T follicular helper cell (primary cell): ENCODE data around the gene KRTAP10-3.

Source experiments
- DNase-seq: peaks from one replicate; pipeline ENCODE4 v3.0.0-alpha.2; 2020; ENCODE audit warnings: low read depth

KRTAP10-3 gene

GRCh38 chr21:44549525-44550211, 8.9 kb downstream of the KRTAP10-3 start:
- DNase-seq = no peak

GRCh38 chr21:44548922-44549321, 9.7 kb downstream of the KRTAP10-3 start:
- DNase-seq = no peak

GRCh38 chr21:44548381-44548780, 10.2 kb downstream of the KRTAP10-3 start:
- DNase-seq = no peak

DNA sequence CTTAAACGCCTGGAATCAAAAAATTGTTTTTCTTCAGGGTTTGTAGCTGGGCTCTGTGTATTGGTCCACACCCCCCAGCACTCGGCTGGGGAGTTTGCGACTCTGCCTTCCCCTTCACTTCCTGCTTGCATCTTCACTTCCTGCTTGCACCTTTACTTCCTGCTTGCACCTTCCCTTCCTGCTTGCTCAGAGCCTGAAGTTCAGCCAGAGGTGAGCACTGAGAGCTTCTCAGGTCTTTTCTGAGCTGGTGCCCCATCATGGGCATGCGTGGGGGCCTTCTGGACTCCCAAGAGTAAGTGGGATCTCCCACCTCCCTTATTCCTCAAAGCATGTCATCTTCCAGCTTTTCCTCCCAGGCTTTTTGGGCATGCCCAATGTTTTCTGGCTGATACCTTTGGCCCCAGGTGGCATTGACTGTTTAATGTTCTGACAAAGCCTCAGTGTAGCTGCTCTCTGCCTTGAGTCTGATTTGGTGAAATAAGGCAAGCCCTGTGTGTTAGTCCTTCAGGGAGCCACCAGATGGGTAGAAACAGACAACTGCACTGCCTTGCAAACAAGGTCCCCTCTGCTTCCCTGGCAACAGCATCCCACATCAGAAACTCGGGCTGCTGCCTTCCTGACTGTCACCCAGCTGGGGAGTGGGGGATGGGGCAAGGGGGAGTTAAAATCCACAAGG, 10.8 kb downstream of the KRTAP10-3 start:
- no peak for DNase-seq

DNA sequence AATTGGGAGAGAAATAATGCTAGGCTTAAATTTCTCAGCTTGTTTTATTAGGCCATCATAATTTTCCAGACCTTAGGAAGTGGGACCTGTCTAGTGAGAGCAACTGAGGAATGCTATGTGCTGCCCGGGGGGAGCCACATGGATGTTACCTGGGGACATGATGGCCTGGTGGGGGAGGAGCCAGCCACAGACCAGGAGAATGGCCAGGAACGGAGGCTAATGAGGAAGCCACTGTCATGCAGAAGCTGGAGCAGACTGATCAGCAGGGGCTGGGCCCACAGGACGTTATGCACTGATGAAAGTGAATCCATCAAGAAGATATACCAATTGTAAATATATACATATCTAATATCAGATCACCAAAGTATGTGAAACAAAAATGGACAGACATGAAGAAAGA, 14.0 kb downstream of the KRTAP10-3 start:
- DNase-seq = no peak

DNA sequence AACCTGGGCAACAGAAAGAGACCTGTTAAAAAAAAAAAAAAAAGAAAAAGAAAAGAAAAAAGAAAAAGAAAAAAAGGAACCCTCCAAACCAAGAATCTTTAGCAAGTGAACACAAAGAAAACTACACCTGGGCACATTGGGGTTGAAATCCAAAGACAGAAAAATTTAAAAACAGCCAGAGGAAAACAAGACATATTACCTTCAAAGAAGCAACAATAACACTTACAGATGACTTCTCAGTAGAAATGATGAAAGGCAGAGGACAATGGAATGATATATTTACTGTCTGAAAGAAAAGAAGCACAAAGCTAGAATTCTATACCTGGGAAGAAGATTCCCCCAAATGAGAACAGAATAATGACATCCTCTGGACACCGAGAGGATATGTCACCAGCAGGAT, 15.9 kb downstream of the KRTAP10-3 start:
- DNase-seq = no peak

- no peak for DNase-seq
These were observed 17.8 kb downstream of the KRTAP10-3 start for GRCh38 chr21:44540741-44541288.

DNA sequence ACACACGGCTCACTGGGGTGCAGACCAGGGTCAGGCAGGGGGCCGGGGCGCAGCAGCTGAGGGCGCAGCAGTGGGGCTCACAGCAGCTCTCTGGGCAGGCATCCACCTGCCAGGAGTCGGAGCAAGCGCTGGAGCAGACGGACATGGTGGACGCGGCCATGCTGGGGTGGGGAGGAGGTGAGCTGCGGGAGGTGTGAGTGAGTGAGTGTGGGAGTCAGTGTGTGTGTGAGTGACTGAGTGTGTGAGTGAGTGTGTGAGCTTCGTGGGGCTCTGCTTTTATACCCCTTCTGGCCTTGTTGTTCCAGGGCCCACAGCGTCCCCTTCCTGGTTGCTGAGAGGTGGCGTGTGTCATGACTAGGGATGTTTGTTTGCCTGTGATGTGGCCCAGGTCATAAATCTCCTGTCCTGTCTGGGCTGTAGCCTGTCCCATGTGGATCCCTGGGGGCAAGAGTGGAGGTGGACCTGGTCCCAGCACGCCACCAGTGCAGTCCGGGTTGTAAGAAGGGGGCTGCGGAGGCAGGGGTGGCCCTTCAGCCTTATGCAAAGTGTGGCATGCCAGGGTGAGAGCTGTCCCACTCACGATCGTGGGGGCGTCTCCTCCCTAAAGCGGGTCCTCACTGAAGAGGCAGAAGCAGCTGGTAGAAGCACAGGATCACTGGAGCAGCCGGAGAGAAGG, 18.5 kb downstream of the KRTAP10-3 start, which contains the start of gene KRTAP10-1:
Gene KRTAP10-1, minus strand, starts transcription at position 205 of the 676 bp plus-strand sequence. Its CDS starts 45 bp downstream, at position 160.
- no peak for DNase-seq

GRCh38 chr21:44539046-44539445, 19.5 kb downstream of the KRTAP10-3 start:
- DNase-seq = no peak

DNA sequence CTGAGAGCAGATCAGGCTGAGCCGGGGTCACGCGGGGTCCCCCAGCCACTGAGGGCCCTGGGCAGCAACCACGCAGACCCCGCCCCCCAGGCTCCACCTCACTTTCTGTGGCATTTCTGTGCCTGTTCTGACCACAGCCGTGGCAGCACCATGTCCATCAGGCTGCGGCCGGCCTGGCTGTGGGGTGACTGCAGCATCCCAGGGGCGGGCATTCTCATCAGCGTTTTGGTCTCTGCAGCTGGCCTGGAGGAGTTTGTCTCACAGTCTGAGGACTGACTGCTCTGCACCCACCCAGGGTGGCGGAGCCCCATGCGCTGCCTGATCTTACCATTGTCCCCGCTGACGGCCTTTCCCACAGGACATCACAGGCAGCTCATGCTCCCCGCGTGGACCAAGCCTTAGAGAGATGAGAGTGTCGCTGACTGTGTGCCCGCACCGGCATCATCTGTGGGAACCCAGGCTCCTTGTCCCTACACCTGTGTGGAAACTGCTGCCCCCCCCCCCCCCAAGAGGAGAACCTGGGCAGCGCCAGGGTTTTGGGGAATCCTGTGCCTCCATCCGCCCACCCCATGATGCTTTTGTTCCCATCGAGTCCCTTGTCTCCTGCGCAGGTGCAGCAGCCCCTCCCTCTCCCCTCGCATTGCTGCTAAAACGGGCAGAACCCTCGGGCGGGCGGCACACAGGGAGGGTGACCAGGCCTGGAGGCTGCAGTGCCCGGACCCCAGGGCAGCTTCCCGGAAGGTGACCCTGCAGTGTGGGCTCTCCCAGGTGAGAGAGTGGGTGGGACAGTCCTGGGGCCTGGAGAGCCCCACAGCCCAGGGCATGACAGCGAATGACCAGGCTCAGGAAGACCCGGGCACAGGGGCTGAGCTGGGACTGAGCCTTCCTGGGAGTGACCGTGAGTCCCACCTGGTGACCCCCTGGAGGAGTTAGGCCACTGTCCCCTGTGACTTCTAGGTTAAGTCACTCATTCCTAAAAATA, 20.4 kb downstream of the KRTAP10-3 start:
- no peak for DNase-seq

GRCh38 chr21:44535963-44536362, 22.6 kb downstream of the KRTAP10-3 start:
- DNase-seq = no peak

DNA sequence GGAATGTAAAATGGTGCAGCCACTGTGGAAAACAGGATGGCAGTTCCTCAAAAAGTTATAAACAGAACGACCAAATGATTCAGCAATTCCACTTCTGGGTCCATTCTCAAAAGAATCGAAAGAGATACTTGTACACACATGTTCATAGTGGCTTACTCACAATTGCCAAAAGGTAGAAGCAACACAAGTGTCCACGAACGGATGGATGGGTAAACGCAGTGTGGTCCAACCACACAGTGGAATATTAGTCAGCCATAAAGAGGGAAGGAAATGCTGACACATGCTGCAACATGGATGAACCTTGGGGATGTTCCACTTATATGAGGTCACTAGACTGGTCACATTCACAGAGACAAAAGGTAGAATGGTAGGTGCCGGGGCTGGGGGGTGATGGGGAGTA, 23.9 kb downstream of the KRTAP10-3 start:
- no peak for DNase-seq

GRCh38 chr21:44533891-44534627, 24.5 kb downstream of the KRTAP10-3 start:
- DNase-seq = no peak

DNA sequence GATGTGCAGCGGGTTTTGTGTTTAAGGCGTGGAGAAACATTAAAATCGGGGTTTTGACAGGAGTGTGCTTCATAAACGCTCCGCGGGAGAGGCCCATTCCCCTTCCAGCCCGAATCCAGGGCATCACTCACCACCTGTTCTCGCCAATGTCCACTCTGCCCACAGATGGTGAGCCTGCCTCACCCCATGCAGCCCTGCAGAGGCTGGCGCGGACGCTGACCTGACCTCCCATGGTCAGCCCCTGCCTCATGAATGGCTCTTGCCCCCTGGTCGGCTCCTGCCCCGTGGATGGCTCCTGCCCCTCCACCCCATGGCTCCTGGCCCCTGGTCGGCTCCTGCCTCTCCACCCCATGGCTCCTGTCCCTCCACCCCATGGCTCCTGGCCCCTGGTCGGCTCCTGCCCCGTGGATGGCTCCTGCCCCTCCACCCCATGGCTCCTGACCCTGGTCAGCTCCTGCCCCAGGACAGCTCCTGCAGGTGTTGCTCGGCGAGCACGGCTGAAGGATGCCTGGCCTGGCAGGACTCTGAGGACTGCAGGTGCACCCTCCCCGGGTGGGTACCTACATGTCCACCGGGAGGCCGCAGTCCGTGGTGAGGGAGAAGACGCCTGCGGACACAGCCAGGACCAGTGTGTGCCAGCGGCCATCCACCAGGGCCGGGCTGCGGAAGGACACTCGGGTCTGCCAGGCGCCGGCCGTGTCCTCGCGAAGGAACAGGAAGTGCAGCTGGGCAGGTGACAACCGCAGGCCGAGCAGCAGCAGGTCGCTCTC, 25.3 kb downstream of the KRTAP10-3 start:
- no peak for DNase-seq

DNA sequence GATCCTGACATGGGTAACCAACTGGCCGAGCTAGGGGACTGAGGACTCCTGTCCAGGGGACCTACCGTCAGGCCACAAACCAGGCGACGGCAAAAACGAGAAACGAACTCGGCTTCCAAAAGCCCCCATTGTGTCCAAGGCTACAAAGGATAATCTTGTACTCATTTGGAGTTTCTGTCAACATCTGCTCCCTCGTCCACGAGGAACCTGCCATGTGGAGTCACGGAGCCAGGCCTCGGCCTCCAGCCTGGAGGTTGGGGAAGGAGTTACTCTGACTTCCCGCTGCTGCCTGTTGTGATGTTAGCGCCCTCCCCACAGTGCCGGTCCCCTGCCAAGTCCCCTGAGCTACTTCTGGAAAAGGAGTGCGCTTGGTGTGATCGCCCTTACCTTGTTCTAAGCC, 25.9 kb downstream of the KRTAP10-3 start:
- no peak for DNase-seq

- DNase-seq = no peak
These were observed 26.7 kb downstream of the KRTAP10-3 start for GRCh38 chr21:44531606-44532564.

DNA sequence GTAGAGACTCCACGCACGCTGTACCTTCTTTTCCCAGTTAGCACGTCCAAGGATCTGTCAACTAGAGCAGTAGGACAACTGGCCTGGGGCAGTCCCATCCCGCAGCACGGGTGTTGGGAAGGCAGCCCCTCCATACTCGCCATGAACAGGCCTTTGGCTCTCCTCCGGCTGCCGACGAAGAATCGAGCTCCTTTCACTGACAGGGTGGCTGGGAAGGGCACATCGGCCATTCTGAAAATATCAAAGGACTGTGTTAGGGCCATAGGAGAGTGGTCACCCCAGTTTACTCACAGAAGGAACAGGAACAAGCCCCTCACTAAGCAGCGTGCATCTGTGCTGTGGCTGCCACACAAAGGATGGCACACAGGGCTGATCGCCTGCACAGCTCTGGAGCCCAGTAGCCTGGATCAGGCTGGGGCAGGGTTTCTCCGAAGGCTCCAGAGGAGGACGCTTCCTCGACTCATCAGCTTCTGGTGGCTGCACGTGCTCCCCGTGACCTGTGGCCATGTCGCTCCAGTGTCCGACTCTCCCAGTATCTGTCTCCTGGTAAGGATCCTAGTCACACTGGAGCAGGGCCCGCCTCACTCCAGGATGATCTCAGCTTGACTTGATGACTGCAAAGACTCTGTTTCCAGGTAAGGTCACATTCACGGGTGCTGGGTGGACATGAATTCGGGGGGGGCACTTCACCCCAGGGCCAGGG, 27.5 kb downstream of the KRTAP10-3 start:
- DNase-seq = no peak

DNA sequence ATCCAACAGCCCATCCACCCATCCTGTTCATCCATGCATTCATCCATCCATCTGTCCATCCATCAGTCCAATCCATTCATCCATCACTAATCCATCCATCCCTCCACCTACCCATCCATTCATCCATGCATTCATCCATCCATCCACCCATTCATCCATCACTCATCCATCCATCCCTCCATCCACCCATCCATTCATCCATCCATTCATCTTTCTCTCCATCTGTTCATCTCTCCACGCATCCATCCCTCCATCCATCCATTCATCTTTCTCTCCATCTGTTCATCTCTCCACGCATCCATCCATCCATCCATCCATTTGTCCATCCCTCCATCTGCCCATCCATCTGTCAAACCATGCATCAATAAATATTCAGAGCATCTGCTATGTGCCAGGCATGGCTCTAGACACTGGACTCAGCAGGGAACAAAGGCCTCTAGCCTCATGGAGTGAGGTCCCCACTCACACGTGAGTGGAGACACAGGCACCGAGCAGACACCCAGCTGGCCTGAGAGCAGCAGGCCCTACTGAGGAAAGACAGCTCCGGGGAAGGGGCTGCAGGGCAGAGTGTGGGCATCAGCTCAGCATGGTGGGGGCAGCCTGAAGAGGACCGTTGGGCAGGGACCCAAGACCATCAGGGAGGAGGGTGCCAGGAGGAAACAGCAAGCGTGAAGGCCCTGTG, 28.2 kb downstream of the KRTAP10-3 start:
- DNase-seq = no peak
